ENCODE results near the gene PLCG1. TPM values are rescaled to one million over a fixed set of nuclear protein-coding genes. Genes with fewer than 3 reads are reported as not detected.
A peak's percentile ranks its signal among the peaks of the same experiment; 100 is the strongest.

Gene PLCG1
- total RNA-seq, 1 experiment from 2014 or later: 68.8 TPM

DNA sequence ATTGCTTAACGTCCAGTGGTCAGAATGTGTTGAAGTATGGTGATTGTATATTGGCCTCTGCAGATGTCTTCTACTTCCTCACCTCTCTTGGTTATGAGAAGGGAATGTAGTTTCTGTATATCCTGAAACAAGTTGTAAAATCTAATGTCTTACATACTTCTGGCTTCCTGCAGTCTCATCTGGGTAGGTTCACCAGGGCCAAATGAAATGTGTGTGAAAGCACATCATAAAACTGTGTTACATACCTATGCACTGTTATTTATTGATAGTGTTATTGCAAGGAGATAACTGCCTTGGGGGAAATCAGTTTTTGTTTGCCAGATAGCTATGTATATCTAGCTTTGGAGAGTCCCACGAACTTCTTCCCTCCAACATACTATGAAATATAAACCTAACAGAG lies 35.7 kb upstream of the PLCG1 start:
- Histone ChIP-seq H3K4me2 (ENCODE audit: low read length) (no peak overlapping the region), H3K27me3 (ENCODE audit: low read length) (no peaks in the 10 kb centered on the region), H3K9me3 (ENCODE audit: low read length) (no peaks in the 10 kb centered on the region), H3K4me3 (ENCODE audit: low read length) (no peak overlapping the region), H2AFZ (ENCODE audit: low read length) (no peak overlapping the region), H3F3A (ENCODE audit: low read length, unreplicated experiment) (no peaks in the 10 kb centered on the region), H3K9ac (ENCODE audit: low read length) (no peak overlapping the region), H3K79me2 (ENCODE audit: low read length) (no peaks in the 10 kb centered on the region), H3K27ac (ENCODE audit: low read length) (no peak overlapping the region), H3K4me1 (ENCODE audit: insufficient read depth, low read length) (no peaks in the 10 kb centered on the region), H3K9me2 (replicated peaks; ENCODE audit: low read length) (no peaks in the 10 kb centered on the region), H3K36me3 (ENCODE audit: low read depth, low read length) (peaks cover 68% of the 10 kb centered on the region), H4K20me1 (ENCODE audit: low read length) (no peaks in the 10 kb centered on the region)
- POLR2A ChIA-PET (ENCODE audit: unreplicated experiment): no interaction called here
- TF ChIP-seq CTCF (conservative IDR thresholded peaks at IDR 0.05; ENCODE audit: low read depth, low read length) (no peak), EZH2 (IDR thresholded peaks at IDR 0.05; ENCODE audit: low read length, unreplicated experiment) (no peak)
- BruUV-seq (replicated peaks): no TSS peak
- DNase-seq (no peak), ATAC-seq (no peak)
- CTCF ChIA-PET: no interaction called here
- intact Hi-C loops (cut with micrococcal nuclease): no loop called here

- H3K27ac ChIP-seq (ENCODE audit: low read length): no peak overlapping the region
- no peak overlapping the region for H2AFZ ChIP-seq (ENCODE audit: low read length)
- no peaks in the 10 kb centered on the region for H3K79me2 ChIP-seq (ENCODE audit: low read length)
- no peaks in the 10 kb centered on the region for H3K27me3 ChIP-seq (ENCODE audit: low read length)
- ChIA-PET CTCF (no interaction called here), POLR2A (ENCODE audit: unreplicated experiment) (no interaction called here)
- ATAC-seq (no peak), DNase-seq (no peak)
- intact Hi-C loops (cut with micrococcal nuclease): no loop called here
- H4K20me1 ChIP-seq (ENCODE audit: low read length): 0 out of 2 replicates have a peak, but pooled peaks cover 5% of the 10 kb centered on the region
- no peaks in the 10 kb centered on the region for H3K9me2 ChIP-seq (replicated peaks; ENCODE audit: low read length)
- peaks cover 21% of the 10 kb centered on the region for H3K4me1 ChIP-seq (ENCODE audit: insufficient read depth, low read length)
- no TSS peak for BruUV-seq (replicated peaks)
- TF ChIP-seq EZH2 (IDR thresholded peaks at IDR 0.05; ENCODE audit: low read length, unreplicated experiment) (no peak), EZH2phosphoT487 (IDR thresholded peaks at IDR 0.05; ENCODE audit: borderline replicate concordance, low read length) (no peak), CTCF (conservative IDR thresholded peaks at IDR 0.05; ENCODE audit: low read depth, low read length) (no peak)
- H3K4me3 ChIP-seq (ENCODE audit: low read length): no peak overlapping the region
- peaks cover 60% of the 10 kb centered on the region for H3K36me3 ChIP-seq (ENCODE audit: low read depth, low read length)
- H3K4me2 ChIP-seq (ENCODE audit: low read length): no peak overlapping the region
- H3F3A ChIP-seq (ENCODE audit: low read length, unreplicated experiment): no peaks in the 10 kb centered on the region
- H3K9me3 ChIP-seq (ENCODE audit: low read length): no peaks in the 10 kb centered on the region
- H3K9ac ChIP-seq (ENCODE audit: low read length): no peak overlapping the region
Observed at GRCh38 chr20:41108531-41108930, 28.8 kb upstream of the PLCG1 start.

DNA sequence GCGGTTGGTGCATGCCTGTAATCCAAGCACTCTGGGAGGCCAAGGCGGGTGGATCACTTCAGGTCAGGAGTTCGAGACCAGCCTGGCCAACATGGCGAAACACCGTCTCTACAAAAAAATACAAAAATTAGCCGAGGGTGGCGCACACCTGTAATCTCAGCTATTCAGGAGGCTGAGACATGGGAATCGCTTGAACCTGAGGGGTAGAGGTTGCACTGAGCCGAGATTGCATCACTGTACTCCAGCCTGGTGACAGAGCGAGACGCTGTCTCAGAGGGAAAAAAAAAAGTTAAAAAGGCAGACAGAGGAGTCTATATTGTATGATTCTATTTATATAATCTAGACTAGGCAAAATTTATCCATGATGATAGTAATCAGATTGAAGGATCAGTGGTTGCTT lies 27.3 kb upstream of the PLCG1 start:
- H2AFZ ChIP-seq (ENCODE audit: low read length): no peak overlapping the region
- no peaks in the 10 kb centered on the region for H3K9me2 ChIP-seq (replicated peaks; ENCODE audit: low read length)
- H3F3A ChIP-seq (ENCODE audit: low read length, unreplicated experiment): no peaks in the 10 kb centered on the region
- no peak for TF ChIP-seq EZH2phosphoT487 (IDR thresholded peaks at IDR 0.05; ENCODE audit: borderline replicate concordance, low read length)
- no peak for TF ChIP-seq EZH2 (IDR thresholded peaks at IDR 0.05; ENCODE audit: low read length, unreplicated experiment)
- TF ChIP-seq CTCF (conservative IDR thresholded peaks at IDR 0.05; ENCODE audit: low read depth, low read length): no peak
- POLR2A ChIA-PET (ENCODE audit: unreplicated experiment): interaction anchor here (0.6 kb wide), 1 partner anchor 44 kb away, joined by 8 read pairs; no protein-coding TSS in a partner anchor
- H3K9me3 ChIP-seq (ENCODE audit: low read length): no peaks in the 10 kb centered on the region
- peaks cover 21% of the 10 kb centered on the region for H3K4me1 ChIP-seq (ENCODE audit: insufficient read depth, low read length)
- H3K4me3 ChIP-seq (ENCODE audit: low read length): no peak overlapping the region
- intact Hi-C loops (cut with micrococcal nuclease): no loop called here
- peak overlapping the region; percentile 67 for H3K27ac ChIP-seq (ENCODE audit: low read length)
- peak overlapping the region; percentile 43; the same call in 1 of the 2 replicates for H3K4me2 ChIP-seq (ENCODE audit: low read length)
- no peaks in the 10 kb centered on the region for H3K79me2 ChIP-seq (ENCODE audit: low read length)
- no peak overlapping the region for H3K9ac ChIP-seq (ENCODE audit: low read length)
- no peak for DNase-seq
- ATAC-seq: no peak
- no TSS peak for BruUV-seq (replicated peaks)
- H3K27me3 ChIP-seq (ENCODE audit: low read length): no peaks in the 10 kb centered on the region
- H4K20me1 ChIP-seq (ENCODE audit: low read length): 0 out of 2 replicates have a peak, but pooled peaks cover 5% of the 10 kb centered on the region
- CTCF ChIA-PET: no interaction called here
- peaks cover 63% of the 10 kb centered on the region for H3K36me3 ChIP-seq (ENCODE audit: low read depth, low read length)

Data from PC-3 (cell line).